Sciatic nerve (tissue), 2 donors: ENCODE results near the gene KLHL29. TPM values are rescaled to one million over a fixed set of nuclear protein-coding genes. Genes with fewer than 3 reads are reported as not detected.

Experiments used
- ATAC-seq: fragments of 200-7000 bp; cut with Tn5 transposase; one replicate; pipeline ENCODE4 v1.9.1; 2020; ENCODE audit warnings: mild to moderate bottlenecking, moderate library complexity
- DNase-seq: peaks from one replicate; pipeline ENCODE4 v3.0.0-alpha.2; 2020; ENCODE audit warnings: low spot score
- intact Hi-C: fragments of 100-400 bp; cut with DNase I; formaldehyde crosslinking; loops from one replicate; pipeline ENCODE4 v1.14.2; 2022
- total RNA-seq: library from RNA; stranded (reverse); fragmentation: NEBNext Ultra II Directional; extraction: Animal tissue kit (Norgen Biotek cat#: 25700); gene quantifications from one replicate; pipeline ENCODE4 v1.2.1, GENCODE V29; 2021
- donor health status: DM: no; HTN: no; CAD: no.
- donor health status: DM: no; HTN: no; CAD: no.

The KLHL29 gene
- total RNA-seq, 1 donor from 2014 or later, result 31.7 TPM

DNA sequence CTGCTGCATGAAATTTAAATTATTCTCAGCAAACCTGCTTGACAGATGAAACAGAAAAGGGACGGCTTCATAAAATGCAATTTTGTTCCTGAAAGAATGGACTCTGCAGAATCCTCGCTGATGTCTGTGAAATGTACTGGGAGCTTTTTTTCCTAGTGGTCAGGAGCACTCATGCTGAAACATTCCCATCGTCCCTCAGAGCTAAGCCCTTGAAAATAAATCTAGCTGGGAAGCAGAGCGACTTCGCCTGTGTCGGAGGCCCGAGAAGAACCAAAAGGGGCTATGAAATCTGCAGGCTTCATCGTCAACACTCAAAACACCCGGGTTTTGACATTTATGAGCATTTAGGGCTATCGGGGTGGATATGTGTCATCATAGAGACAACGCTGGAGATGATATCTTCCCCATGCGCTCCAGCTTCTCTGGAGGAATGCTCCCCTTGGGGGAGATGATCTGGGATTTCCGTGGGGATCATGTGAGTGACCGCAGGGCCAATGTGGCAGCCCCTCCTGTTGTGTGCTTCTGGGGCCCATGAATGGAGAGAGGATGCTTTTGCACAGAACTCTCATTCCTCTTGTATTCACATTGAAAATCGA is 182.3 kb downstream of the KLHL29 start:
- intact Hi-C loops, result no loop called here
- ATAC-seq (no peak), DNase-seq (no peak)

DNA sequence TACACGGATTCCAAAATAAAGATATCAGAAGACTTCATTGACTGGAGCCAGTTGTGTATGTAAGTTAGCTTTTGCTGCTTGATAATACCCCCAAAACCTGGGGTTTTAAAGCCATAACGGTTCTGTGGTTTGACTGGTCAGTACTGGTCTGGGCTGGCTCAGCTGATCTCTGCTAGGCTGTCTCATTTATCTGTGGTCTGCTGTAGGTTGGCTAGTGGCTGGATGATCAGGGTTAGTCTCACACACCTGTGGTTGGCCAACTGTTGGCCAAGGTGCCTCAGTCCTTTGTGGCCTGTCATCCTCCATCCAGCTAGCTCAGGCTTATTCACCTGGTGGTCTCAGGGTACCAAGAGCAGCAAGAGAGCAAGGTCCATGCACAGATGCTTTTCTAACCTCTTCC is 183.2 kb downstream of the KLHL29 start:
- intact Hi-C loops, result no loop called here
- DNase-seq, result no peak
- no peak for ATAC-seq

DNA sequence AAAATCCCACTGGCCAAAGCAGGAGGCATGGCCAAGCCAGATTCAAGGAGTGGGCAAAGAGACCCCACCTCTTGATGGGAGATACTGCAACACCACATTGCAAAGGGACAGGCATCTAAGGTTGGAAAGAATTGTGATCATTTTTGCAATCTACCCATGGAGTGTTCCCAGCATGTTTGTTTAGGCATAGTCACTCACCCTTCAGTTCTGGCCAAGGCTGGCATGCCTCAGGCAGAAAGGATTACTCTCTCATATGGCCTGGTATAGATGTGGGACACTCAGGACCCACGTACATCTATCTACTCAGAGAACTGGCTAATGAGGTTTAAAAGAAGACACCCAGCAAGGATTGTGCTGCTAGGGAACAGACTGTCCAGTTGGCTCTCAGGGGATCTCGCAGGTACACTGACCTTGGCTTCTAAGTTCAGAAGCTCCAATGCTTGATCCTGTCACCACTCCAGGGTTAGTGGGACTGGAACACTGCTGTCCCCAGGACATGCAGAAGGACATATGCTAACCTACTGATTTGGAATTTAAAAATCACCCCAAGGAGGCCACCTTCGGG is 183.7 kb downstream of the KLHL29 start:
- ATAC-seq, result no peak
- intact Hi-C loops, result no loop called here
- DNase-seq, result no peak

DNA sequence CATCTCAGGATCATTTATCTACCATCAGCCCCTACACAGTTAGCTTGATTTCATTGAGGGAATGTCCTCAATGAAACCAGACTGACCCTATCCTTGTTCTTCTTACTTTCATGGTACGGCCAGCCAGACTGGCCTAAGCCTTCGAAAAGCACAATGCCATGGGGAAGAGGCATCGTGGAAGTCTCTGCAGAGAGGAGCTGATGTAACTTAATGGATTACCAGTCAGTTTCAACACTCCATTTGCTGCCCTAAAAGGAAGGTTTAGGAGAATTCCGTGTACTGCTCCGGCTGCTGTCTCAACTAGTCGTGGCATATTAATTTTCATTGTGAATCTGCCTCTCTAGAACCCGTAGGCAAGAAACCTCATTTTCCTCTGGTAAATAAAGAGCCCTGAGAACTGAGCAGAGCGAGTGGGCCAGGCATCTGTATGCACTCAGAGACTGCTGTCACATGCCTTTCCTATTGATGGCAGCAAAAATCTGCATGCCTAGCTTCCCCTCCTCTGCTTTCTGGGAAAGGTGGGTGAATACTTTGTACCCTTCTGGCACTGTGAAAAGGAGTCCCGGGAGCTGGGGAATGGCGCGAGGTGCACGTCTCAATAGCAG is 184.9 kb downstream of the KLHL29 start:
- intact Hi-C loops, result no loop called here
- no peak for DNase-seq
- no peak for ATAC-seq

DNA sequence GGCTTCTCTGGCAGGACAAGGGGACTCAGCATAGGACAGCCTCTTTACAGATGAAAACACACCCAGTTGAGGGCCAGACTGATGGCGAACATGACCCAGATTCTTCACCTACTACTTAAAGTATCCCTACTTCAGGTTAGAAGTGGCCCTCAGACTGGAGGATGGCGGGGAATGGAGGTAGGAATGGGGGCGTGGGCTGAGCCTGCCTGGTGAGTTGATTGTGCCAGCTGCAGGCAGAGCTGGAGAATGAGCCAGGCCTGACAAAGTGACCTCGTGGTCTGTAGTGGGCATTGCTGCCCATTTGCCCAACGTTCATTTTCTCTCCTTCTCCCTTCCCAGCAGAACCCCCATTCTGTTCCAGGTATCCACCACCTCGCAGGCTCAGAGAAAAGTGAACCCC is 186.1 kb downstream of the KLHL29 start:
- no peak for ATAC-seq
- no peak for DNase-seq
- intact Hi-C loops, result no loop called here

DNA sequence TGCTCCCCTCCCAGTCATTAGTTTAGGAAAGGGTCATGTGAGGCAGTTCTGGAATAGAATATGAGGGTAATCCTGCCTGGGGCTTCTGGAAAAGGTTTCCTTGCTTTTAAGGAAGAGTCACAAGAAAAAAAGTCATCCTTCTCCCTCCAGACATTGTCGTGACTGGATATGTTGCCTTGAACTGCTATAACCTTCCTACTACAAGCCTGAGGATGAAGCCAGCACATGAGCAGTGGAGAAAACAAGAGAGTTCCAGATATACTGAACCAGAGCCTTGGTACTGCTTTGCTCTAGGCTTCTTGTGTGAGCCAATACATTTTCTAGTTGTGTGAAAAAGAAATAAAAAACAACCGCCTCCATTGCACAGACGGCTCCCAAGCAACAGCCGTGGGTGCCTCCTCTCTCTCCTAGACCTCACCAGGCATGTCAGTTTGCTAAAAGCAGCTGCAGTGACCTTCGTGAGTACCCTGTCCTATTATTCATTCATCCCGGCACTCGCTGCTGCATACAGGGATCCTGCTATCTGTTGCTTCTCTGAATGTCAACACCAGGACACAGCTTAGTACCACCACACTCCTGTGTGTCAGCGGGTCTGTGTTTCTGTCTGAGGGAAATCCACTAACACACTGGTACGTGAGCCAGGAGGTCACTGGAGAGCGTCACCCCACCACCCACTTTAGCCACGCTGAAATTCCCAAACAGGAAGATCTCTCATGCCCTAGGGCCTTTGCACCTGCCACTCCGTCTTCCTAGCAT is 186.7 kb downstream of the KLHL29 start:
- ATAC-seq (no peak), DNase-seq (no peak)
- intact Hi-C loops, result no loop called here

DNA sequence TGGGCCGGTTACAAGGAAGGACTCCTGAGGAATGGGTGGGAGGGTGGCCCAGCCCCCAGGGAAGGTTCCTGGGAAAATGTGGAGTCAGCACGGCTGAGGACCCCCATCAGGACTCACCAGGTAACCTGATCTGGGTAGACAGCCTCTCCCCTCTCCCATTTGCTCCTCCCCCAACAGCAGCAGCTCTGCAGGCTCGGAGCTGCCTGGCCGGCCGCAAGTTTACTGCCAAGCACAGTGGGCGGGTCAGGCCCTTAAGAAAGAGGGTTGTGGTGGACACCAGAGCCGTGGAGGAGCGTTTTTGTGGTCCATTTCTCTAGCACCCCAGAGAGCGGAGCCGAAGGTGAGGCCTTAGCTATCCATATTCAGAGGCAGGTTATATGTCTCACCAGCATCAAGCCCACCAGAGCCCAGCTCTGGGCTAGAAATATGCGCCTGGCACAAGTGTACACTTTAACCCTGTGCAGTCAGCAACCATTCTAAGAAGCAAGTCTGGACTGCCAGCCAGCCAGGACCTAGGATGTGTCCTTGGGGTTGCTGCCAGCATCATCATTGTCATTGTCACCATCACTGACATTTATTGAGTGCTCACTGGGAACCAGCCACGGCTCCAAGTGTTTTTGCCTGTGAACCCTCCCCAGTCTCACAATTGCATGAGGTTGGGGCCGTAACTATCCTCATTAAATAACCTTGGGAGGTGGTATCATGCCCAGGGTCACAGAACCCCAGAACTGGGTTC is 190.1 kb downstream of the KLHL29 start:
- ATAC-seq, result peak; percentile 33
- intact Hi-C loops, result no loop called here
- no peak for DNase-seq

DNA sequence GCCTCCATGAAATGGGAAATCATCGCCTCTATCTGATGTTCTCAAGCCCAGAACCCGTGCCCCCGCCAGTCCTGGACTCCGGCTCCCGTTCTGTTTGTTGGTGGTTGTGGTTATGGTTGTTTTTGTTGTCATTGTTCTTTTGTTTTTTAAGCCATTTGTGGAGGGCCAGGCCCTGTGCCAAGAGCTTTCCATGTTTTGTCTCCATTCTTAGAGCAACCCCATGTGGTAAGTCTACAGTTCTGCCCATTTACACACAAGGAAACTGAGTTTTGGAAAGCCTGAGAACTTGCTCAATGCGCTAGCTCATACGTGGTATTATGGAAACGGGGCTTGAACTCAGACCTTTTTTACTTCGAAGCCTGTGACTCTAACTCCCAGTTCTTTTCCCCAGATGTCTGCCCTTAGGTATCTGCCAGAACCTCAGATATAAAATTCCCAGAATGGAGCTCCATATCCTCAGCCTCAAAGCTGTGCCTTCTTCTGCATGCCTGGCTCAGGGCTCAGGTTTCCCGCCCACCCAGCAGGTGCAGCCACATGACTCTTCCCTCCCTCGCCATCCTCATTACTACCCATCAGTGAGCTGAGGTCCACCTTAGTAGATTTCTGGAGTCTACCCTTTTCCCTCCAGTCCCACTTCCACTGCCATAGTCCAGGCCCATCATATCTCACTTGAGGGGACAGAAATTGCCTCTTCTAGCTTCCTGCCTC is 194.1 kb downstream of the KLHL29 start:
- intact Hi-C loops, result no loop called here
- no peak for DNase-seq
- ATAC-seq, result peak; percentile 53

DNA sequence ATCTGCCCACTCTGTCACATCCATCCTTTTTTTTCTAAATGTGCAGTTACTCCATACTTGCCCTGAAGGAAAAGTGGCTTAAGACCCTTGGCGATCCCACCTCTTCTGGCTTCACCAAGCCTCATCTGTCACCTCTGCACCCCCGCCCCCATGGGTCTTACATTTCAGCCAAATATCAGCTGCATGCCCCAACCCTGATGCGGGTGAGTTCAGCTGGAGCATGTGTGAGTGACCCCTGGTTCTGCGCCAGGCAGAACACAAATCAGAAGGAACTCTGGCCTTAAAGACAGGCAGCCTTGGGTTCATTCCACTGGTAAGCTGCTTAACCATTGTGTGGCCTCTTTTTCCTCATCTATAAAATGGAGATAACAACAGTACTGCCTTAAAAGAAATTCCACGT is 194.7 kb downstream of the KLHL29 start:
- DNase-seq (no peak), ATAC-seq (no peak)
- intact Hi-C loops, result no loop called here

DNA sequence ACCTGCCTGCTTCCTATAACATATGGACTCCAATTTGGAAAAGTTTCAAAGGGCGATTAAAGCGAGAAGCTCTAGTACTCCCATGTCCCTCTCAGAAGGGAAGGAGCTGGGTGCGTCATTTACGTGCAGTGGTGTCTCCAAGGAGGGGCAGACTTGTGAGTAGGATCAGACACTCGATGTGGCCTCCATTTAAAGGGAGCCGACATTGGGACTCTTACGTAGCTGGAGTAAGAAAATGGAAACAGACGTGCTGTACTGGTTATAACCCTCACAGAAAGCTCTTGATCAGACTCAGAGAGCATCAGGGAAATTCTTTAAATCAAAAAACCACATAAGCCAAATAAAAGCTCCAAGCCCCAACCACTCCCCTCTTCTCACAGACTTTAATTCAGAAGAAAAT is 198.5 kb downstream of the KLHL29 start:
- ATAC-seq, result no peak
- no peak for DNase-seq
- intact Hi-C loops, result no loop called here

DNA sequence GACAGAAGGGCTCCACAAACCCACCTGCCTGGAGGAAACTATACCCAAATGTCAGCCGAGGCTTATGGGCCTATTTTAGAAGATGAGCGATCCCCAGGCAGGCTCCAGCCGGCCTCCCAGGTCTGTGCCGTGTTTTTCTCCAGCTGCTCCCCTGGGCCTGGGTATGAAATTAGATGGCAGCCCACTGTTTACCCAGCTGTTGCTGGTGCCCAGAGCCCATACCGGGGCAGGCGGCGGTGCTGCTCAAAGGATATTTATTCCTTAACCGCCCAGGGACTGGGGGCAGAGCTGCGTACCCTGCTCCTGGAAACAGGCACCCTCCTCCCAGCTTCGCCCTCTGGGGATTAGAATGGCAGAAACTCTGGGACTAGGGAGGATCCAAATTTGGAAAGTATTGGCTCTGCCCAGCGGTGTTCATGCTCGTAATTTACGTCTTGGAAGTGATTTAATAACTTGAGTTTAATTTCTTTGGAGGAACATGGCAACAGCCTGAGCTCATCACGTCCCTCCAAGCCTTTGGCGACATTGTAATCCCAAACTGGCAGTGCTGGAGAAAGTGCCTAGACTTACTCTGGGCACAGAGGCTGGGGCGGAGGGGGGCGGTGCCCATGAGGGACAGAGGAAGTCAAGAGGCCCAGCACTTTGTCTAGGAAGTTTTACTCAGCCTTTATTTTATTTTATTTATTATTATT is 199.2 kb downstream of the KLHL29 start:
- DNase-seq (no peak), ATAC-seq (no peak)
- intact Hi-C loops, result no loop called here

DNA sequence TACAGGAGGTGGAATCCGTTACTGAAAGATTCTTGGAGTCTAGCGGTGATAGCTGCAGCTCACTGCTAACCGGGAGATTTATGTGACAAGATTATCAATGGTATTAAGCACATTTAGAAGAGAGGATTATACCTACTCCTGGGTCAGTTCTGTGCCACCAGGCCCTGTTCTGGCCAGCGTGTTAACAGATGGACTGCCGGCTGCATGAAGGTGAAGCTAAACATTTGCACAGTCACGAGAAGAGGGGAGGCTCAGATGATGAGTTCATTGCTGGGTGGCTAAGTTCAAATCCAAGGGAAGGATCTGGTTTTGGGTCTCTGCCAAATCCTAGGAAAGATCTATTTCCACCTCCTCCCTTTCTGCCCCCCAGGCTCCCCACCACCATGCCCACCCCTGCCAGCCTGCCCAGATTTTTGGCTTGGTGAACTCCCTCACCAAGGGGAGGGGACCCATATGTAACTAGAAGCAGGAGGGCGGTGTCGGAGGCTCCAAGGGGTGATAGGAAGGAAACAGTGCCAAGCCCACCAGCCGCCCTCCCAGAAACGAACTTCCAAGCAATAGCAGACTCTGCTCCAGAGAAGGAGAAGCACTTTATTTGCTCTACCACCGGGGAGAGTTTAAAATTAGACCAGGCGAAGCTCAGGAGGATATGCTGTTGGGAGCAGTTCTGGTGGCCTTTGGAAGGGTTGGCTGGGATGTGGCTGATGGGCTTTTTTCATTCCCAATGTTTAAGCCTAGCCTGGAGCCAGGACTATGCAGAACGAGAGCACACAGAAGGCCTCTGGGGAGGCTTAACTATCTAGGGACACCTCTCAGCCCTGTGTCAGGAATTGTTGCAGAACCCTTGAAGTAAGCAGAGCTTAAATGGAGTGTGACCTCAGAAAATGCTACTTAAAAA is 200.5 kb downstream of the KLHL29 start:
- intact Hi-C loops, result no loop called here
- ATAC-seq (no peak), DNase-seq (no peak)

DNA sequence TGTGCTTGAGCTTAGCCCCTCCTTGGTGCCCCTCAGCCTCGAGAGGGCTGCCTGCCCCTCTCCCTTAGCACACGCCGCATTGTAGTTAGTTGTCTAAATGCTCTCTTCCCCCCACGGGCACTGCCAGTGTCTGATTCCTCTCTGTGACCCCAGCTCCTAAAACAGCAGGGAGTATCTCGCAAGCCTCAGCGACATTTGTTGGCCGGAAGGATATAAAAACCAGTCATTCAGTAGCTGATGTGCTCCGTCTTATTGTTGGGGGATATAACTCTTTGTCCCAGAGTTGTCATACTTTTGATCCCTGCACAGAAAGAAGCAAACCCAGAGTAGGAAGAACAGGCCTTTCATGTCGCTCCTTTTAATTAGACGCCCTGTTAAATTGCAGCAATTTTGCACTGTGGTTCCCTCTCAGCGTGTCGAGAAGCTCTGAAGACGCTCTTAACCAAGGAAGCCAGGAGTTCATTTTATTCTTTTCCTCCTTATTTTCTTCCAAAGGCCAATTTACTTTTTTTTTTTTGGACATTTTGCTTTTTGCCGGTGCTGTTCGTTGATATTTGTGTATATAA is 201.8 kb downstream of the KLHL29 start:
- ATAC-seq, result no peak
- intact Hi-C loops, result no loop called here
- no peak for DNase-seq

DNA sequence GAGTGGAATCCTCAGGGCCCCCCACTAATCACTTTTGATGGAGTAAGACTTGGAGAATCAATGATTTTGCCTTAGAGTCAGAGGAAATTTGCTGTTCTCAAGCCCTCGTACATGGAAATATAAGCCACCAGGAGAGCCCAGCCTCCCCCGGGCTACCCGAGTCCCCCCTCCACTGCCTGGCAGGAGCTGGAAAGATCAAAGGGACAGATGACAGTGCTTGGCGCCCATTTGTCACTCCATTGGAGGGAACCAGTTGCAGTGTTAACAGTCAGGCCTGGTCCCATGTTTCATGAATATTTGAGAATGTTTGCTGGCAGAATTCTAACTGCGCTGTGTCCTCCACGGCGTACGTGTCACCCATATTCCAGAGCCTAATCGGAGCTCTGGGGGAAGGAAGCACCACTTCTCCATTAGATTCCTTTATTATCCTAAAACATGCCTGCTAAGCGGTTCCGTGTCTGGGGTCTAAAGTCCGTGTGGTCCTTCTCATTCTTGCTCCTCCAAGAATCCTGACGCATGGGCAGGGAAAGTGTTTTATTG is 202.4 kb downstream of the KLHL29 start:
- ATAC-seq (no peak), DNase-seq (no peak)
- intact Hi-C loops, result no loop called here

DNA sequence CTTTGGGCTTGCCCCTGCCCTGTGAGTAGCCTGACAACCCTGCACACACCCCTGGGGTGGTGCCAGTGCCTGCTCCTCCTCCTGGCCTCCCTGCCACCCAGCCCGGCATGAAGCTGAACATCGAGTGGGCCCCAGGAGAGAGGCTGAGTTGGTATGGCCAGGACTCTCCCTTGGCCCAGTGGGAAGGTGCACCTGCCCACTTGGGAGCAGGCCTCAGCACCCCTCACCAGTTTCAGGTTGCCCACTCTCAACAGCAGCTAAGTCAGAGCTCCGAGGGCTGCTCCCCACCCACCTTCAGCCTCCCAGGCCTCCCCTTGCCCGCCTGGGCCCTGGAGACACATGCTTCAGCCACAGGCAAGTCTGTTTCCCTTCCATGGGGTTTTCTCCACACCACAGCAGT is 203.1 kb downstream of the KLHL29 start:
- intact Hi-C loops, result no loop called here
- peak; percentile 25 for ATAC-seq
- no peak for DNase-seq

DNA sequence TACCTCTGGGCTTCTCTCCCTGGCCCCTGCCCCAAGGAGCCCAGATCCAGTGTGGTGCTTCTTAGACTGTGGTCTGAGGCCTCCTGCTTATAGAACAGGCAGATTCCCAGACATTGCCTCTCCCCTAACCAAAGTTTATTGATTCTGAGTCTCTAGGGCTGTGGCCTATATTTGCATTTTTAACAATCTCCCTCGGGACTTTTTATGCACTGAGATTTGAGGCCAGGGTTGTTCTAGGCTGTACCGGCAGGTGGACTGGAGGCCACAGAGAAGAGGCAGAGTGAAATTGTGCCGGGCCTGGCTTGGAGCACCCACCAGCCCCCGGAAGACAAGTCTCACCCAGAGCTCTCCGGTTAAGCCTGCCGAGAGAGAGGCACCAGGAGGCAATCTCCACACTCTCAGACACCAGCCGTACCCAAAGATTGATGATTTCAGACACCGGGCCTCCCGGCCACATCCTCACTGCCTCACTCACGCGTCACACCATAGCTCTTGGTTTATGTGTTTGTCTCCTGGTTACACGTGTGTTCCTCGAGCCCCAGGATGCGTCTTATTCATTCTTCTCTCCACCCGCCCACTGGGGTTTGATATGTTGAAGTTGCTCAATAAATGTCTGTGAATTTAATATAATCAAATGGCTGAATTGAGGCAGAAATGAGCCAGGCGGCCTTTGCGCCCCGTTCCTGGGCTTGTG is 203.7 kb downstream of the KLHL29 start:
- ATAC-seq (peak; percentile 29), DNase-seq (no peak)
- intact Hi-C loops, result no loop called here
